ENCODE data around the gene VAV3. TPM values are rescaled to one million over a fixed set of nuclear protein-coding genes. Genes with fewer than 3 reads are reported as not detected.

The VAV3 gene
- polyA plus RNA-seq, 1 donor from 2014 or later = 7.9 TPM

GRCh38 chr1:107807855-107808254, 157.1 kb downstream of the VAV3 start:
- Mint-ChIP-seq H3K27me3 (no peaks in the 10 kb centered on the region), H3K36me3 (no peaks in the 10 kb centered on the region), H3K9me3 (no peaks in the 10 kb centered on the region), H3K4me3 (peak overlapping the region in 2 of 4 donors; percentile 11 to 46), H3K27ac (peak overlapping the region in 1 of 3 donors; percentile 4), H3K4me1 (peaks cover 49 to 67% (median 66%) of the 10 kb centered on the region in 3 donors)

GRCh38 chr1:107807405-107807804, 157.6 kb downstream of the VAV3 start:
- H3K27me3 Mint-ChIP-seq = no peaks in the 10 kb centered on the region
- peak overlapping the region in 3 of 4 donors; percentile 11 to 46 (median 39) for H3K4me3 Mint-ChIP-seq
- H3K9me3 Mint-ChIP-seq = no peaks in the 10 kb centered on the region
- H3K4me1 Mint-ChIP-seq = peaks cover 53 to 70% (median 69%) of the 10 kb centered on the region in 3 donors
- peak overlapping the region in 1 of 3 donors; percentile 4 for H3K27ac Mint-ChIP-seq
- H3K36me3 Mint-ChIP-seq = no peaks in the 10 kb centered on the region

DNA sequence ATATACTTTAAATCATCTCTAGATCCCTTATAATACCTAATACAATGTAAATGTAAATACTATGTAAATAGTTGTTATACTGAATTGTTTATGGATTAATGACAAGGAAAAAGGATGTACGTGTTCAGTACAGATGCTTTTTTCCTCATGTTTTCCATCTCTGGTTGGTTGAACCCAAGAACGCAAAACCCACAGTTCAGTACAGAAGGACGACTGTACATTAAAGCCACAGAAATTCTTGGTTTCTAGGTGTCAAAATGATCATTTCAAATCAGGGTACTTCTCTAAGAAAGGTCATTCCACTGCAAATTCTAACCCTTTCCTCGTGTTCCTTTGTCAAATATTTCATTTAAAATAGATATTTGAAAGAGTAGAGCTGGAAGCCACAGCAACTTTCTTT, 158.1 kb downstream of the VAV3 start:
- Mint-ChIP-seq H3K27ac (peak overlapping the region in 1 of 3 donors; percentile 4), H3K9me3 (no peaks in the 10 kb centered on the region), H3K36me3 (no peaks in the 10 kb centered on the region), H3K4me3 (peak overlapping the region in 2 of 4 donors; percentile 39 to 46), H3K4me1 (peaks cover 57 to 75% (median 74%) of the 10 kb centered on the region in 3 donors), H3K27me3 (no peaks in the 10 kb centered on the region)

DNA sequence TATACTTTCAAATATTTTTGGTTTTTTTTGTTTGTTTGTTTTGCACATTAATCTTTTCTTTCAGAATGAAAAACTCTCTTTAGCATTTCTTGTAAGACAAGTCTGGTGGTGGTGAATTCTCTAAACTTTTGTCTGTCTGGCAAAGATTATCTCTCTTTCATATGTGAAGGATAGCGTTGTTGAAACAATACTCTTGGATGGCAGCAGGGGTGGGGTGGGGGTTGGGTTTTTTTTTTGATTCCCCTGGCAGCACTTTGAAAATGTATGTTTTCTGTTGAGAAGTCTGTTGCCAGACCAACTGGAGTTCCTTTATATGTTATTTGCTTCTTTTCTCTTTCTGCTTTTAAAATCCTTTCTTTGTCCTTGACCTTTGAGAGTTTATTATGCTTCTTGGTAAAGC, 160.2 kb downstream of the VAV3 start:
- Mint-ChIP-seq H3K9me3 (peaks cover 0 to 4% (median 2%) of the 10 kb centered on the region in 3 donors), H3K4me3 (peak overlapping the region; percentile 56 to 89 (median 68)), H3K36me3 (peaks cover 2% of the 10 kb centered on the region), H3K27ac (peak overlapping the region; percentile 41 to 87 (median 63)), H3K27me3 (no peaks in the 10 kb centered on the region), H3K4me1 (peaks cover 57 to 70% (median 67%) of the 10 kb centered on the region in 3 donors)

- H3K27me3 Mint-ChIP-seq = no peaks in the 10 kb centered on the region
- H3K4me1 Mint-ChIP-seq = peaks cover 60 to 70% (median 68%) of the 10 kb centered on the region in 3 donors
- H3K9me3 Mint-ChIP-seq = peaks cover 0 to 4% (median 3%) of the 10 kb centered on the region in 3 donors
- peaks cover 3% of the 10 kb centered on the region for H3K36me3 Mint-ChIP-seq
- peak overlapping the region; percentile 41 to 87 (median 63) for H3K27ac Mint-ChIP-seq
- H3K4me3 Mint-ChIP-seq = peak overlapping the region; percentile 49 to 89 (median 62)
Observed at GRCh38 chr1:107804134-107804533, 160.8 kb downstream of the VAV3 start.

- Mint-ChIP-seq H3K36me3 (peaks cover 3% of the 10 kb centered on the region), H3K27me3 (no peaks in the 10 kb centered on the region)
Observed at GRCh38 chr1:107803579-107803978, 161.4 kb downstream of the VAV3 start.

DNA sequence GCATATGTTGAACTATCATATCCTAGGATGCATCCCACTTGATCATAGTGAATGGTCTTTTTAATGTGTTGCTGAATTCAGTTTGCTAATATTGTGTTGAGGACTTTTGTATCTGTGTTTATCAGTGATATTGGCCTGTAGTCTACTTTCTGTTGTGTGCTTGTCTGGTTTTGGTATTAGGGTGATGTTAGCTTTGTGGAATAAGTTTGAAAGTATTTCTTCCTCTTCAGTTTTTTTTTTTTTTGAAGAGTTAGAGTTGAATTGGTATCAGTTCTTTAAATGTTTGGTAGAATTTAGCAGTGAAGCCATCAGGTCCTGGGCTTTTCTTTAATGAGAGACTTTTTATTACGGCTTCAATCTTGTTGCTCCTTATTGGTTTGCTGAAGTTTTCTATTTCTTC, 162.3 kb downstream of the VAV3 start:
- H3K4me1 Mint-ChIP-seq = peaks cover 56 to 63% (median 58%) of the 10 kb centered on the region in 3 donors
- peaks cover 3% of the 10 kb centered on the region for H3K36me3 Mint-ChIP-seq
- H3K27me3 Mint-ChIP-seq = no peaks in the 10 kb centered on the region
- peaks cover 0 to 4% (median 3%) of the 10 kb centered on the region in 3 donors for H3K9me3 Mint-ChIP-seq
- peak overlapping the region; percentile 14 to 72 (median 41) for H3K27ac Mint-ChIP-seq
- peak overlapping the region; percentile 49 to 89 (median 54) for H3K4me3 Mint-ChIP-seq

More at GRCh38 chr1:107803579-107803978, 161.4 kb downstream of the VAV3 start:
- Mint-ChIP-seq H3K27ac (peak overlapping the region; percentile 41 to 63 (median 42)), H3K9me3 (peaks cover 0 to 4% (median 3%) of the 10 kb centered on the region in 3 donors), H3K4me3 (peak overlapping the region; percentile 49 to 89 (median 54)), H3K4me1 (peaks cover 62 to 69% (median 65%) of the 10 kb centered on the region in 3 donors)

DNA sequence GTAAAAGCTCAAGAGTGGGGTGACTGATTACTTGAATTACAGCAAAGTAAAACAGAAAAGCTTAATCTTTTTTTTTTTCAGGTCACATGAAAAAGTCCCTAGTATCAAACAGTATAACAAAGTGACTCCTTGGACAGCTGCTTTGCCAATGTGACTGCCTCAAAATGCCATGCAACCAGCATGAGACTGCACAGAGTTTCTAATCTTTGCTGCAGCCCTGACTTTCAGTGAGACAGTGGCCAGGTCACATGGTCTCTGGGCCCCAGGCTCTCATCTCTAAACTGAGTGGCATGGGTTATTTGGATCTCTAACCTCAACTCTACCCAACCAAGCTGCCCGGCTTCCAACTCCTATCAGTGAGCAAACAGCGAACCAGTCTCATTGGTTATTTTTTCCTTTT, 169.0 kb downstream of the VAV3 start:
- Mint-ChIP-seq H3K4me1 (peaks cover 46 to 49% (median 49%) of the 10 kb centered on the region in 3 donors), H3K9me3 (peaks cover 0 to 4% (median 3%) of the 10 kb centered on the region in 3 donors), H3K4me3 (peak overlapping the region in 2 of 4 donors; percentile 3 to 47), H3K27me3 (no peaks in the 10 kb centered on the region), H3K27ac (peak overlapping the region; percentile 15 to 64 (median 43)), H3K36me3 (peaks cover 3% of the 10 kb centered on the region)

DNA sequence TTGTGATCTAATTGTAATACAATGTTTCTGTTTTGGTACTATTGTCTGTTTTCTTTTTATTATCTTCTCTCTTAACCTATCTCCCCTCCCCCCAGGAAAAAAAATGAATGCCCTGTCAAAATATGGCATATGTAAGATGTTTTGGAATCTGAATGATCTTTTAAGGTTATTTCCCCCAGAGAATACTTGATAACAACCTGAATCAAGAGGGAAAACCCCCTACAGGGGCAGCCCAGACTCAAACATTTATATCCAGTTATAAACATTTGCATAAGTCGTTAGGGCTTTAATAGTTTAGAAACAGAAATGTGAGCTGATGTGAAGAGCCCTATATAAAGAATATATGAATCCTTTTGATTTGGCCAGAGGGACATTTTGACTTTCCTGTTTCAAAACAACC, 169.5 kb downstream of the VAV3 start:
- Mint-ChIP-seq H3K27ac (peak overlapping the region; percentile 15 to 64 (median 43)), H3K4me1 (peaks cover 46 to 49% (median 47%) of the 10 kb centered on the region in 3 donors), H3K27me3 (no peaks in the 10 kb centered on the region), H3K4me3 (peak overlapping the region in 3 of 4 donors; percentile 0 to 47 (median 3)), H3K36me3 (peaks cover 3% of the 10 kb centered on the region), H3K9me3 (peaks cover 0 to 3% (median 0%) of the 10 kb centered on the region in 3 donors)

- Mint-ChIP-seq H3K9me3 (no peaks in the 10 kb centered on the region), H3K4me1 (peaks cover 43 to 46% (median 45%) of the 10 kb centered on the region in 3 donors), H3K4me3 (peak overlapping the region in 1 of 4 donors; percentile 29), H3K27me3 (no peaks in the 10 kb centered on the region), H3K36me3 (no peaks in the 10 kb centered on the region), H3K27ac (no peak overlapping the region)
Observed at GRCh38 chr1:107794571-107794970, 170.4 kb downstream of the VAV3 start.

DNA sequence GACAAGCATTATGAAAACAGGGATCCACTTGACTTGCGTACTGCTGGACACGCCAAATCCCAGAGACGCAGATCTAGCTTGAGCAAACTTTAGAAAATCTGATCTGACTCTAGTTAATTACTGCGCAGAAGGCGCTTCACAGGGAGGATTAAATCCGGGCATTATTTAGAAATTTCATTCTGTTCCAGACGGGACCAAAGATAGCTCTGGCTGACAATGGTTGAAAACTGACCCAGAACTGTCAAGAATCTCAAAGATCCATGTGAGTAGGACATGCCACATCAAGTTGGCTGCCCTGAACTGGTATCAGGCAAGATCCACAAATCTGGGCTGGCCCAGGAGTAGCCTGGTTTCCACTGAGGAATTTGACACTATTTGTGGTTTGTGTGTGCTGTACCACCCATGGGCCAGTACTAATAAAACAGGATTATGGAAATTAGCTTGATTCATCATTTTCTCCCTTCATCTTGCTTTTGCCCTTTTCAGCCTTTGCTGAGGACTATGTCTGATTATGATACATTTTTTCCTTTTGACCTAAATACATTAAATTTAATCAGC, 171.0 kb downstream of the VAV3 start:
- Mint-ChIP-seq H3K9me3 (no peaks in the 10 kb centered on the region), H3K27ac (no peak overlapping the region)

GRCh38 chr1:107791348-107791747, 173.6 kb downstream of the VAV3 start:
- H3K4me1 Mint-ChIP-seq = peaks cover 56 to 65% (median 60%) of the 10 kb centered on the region in 3 donors
- H3K36me3 Mint-ChIP-seq = no peaks in the 10 kb centered on the region

More for the DNA sequence above, 171.0 kb downstream of the VAV3 start:
- no peak overlapping the region for H3K4me3 Mint-ChIP-seq
- no peaks in the 10 kb centered on the region for H3K27me3 Mint-ChIP-seq
- no peaks in the 10 kb centered on the region for H3K36me3 Mint-ChIP-seq
- H3K4me1 Mint-ChIP-seq = peaks cover 46 to 48% (median 46%) of the 10 kb centered on the region in 3 donors

DNA sequence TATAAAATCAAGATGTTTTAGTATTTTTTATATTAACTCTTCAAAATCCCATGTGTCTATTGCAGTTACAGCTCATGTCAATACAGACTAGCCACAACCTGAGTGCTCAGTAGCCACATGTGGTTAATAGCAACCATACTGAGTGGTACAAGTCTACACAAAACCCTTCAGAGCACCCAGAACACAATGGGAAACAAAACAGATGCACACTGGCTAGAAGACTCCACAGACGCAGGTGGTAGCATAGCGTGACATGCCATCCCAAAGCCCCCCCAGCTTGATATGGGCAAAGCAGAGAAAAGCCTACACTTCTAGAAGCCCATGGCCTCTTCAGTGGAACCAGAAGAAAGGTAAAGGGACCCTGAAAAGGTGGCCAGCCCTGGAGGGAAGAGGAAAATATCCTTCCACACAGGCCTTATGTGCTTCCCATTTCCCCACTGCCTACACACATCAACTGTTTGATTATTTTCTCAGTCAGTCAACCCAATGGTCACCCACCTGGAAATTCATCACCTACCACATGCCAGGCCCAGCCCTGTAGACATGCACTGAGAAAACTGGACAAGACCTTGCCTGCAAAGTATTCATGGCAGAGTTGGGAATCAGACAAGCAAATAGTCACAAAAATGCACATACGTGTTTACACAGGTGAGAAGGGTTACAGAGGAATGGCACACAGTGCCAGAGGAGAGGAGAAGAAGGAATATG, 175.0 kb downstream of the VAV3 start:
- Mint-ChIP-seq H3K27me3 (peaks cover 1% of the 10 kb centered on the region), H3K27ac (no peak overlapping the region), H3K9me3 (no peaks in the 10 kb centered on the region), H3K36me3 (no peaks in the 10 kb centered on the region), H3K4me3 (peak overlapping the region in 1 of 4 donors; percentile 34), H3K4me1 (peaks cover 55 to 65% (median 56%) of the 10 kb centered on the region in 3 donors)

More at GRCh38 chr1:107791348-107791747, 173.6 kb downstream of the VAV3 start:
- Mint-ChIP-seq H3K27me3 (peaks cover 1% of the 10 kb centered on the region), H3K4me3 (peak overlapping the region in 1 of 4 donors; percentile 15), H3K9me3 (no peaks in the 10 kb centered on the region), H3K27ac (no peak overlapping the region)

GRCh38 chr1:107788206-107789202, 176.5 kb downstream of the VAV3 start:
- Mint-ChIP-seq H3K36me3 (no peaks in the 10 kb centered on the region), H3K4me1 (peaks cover 49 to 63% (median 55%) of the 10 kb centered on the region in 3 donors), H3K27me3 (peaks cover 1% of the 10 kb centered on the region), H3K9me3 (no peaks in the 10 kb centered on the region), H3K27ac (peak overlapping the region; percentile 15 to 84 (median 79)), H3K4me3 (peak overlapping the region in 3 of 4 donors; percentile 27 to 87 (median 85))

All from IgD-negative memory B cell (primary cell).